ENCODE measurements around the gene KIAA1671. TPM values are rescaled to one million over a fixed set of nuclear protein-coding genes. Genes with fewer than 3 reads are reported as not detected.
"Not testable (repeated sequence)": the region's sequence is repeated elsewhere in the genome, so short reads cannot be mapped to it uniquely, and the experiment has no call there.

Gene KIAA1671
- total RNA-seq, 2 experiments from 2014 or later, result 6.5 to 6.8 TPM

DNA sequence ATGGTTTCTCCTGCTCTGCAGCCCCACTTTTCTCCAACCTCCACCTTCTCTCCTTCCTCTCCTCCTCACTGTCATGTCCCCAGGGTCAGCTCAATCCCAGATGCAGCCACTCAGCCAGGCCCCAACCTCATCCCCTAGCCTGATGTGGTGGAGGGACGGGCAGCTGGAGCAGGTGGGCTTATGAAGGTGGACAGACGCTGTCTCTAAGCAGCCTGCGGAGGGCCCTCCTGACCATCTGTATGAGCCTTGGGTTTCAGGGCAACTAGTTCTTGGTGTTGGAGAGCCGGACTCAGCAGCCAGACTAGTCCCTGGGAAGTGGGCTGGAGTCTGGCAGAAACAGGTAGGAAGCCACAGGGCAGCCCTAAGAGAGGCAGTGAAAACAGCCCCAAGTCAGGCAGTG lies 285.0 kb downstream of the KIAA1671 start:
- intact Hi-C loops (cut with micrococcal nuclease), result loop anchor here (5.0 kb wide), 1 partner anchor 95 kb away; no protein-coding TSS in a partner anchor
- H3K4me1 Mint-ChIP-seq (ENCODE audit: low read depth), result peaks cover 3% of the 10 kb centered on the region
- DNase-seq (no peak), ATAC-seq (no peak)
- ChIA-PET CTCF (no interaction called here), POLR2A (no interaction called here)
- no peaks in the 10 kb centered on the region for H3K36me3 Mint-ChIP-seq (ENCODE audit: low read depth)
- no peak overlapping the region for H3K27ac Mint-ChIP-seq
- H3K4me3 Mint-ChIP-seq, result no peak overlapping the region
- H3K27me3 Mint-ChIP-seq, result peaks cover 31% of the 10 kb centered on the region
- TF ChIP-seq, protein P1, sequence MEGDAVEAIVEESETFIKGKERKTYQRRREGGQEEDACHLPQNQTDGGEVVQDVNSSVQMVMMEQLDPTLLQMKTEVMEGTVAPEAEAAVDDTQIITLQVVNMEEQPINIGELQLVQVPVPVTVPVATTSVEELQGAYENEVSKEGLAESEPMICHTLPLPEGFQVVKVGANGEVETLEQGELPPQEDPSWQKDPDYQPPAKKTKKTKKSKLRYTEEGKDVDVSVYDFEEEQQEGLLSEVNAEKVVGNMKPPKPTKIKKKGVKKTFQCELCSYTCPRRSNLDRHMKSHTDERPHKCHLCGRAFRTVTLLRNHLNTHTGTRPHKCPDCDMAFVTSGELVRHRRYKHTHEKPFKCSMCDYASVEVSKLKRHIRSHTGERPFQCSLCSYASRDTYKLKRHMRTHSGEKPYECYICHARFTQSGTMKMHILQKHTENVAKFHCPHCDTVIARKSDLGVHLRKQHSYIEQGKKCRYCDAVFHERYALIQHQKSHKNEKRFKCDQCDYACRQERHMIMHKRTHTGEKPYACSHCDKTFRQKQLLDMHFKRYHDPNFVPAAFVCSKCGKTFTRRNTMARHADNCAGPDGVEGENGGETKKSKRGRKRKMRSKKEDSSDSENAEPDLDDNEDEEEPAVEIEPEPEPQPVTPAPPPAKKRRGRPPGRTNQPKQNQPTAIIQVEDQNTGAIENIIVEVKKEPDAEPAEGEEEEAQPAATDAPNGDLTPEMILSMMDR (IDR thresholded peaks at IDR 0.05), result no peak
- H3K9me3 Mint-ChIP-seq, result no peaks in the 10 kb centered on the region

DNA sequence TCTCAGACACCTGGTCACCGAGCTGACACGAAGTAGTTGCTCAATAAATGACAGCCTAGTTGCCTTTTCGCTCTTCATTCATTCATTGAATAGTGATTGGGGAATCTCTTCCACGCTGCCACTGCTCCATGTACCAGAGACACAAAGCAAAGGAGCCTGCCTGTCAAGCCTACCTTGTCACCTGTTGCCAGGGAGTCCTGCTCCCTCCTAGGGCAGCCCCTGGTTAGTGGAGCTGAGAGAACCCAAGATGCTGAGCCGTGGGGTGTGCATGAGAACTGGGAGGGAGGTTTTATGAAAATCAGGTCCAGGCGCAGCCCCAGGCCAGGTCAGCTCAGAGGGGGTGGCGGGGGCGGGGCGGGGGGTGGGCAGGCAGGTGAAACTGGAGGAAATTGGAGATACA lies 285.5 kb downstream of the KIAA1671 start:
- POLR2A ChIA-PET; DNase-seq; H3K36me3 Mint-ChIP-seq (ENCODE audit: low read depth); ATAC-seq; H3K9me3 Mint-ChIP-seq; H3K4me1 Mint-ChIP-seq (ENCODE audit: low read depth); H3K4me3 Mint-ChIP-seq; CTCF ChIA-PET; H3K27ac Mint-ChIP-seq: not testable (repeated sequence)
- H3K27me3 Mint-ChIP-seq, result peaks cover 30% of the 10 kb centered on the region
- intact Hi-C loops (cut with micrococcal nuclease), result loop anchor here (5.0 kb wide), 1 partner anchor 94 kb away; no protein-coding TSS in a partner anchor

Other genes starting within 250 kb of the KIAA1671 start
- not detected for gene PIWIL3, start 178.0 kb upstream of the KIAA1671 start, total RNA-seq
- gene SGSM1, start 146.5 kb upstream of the KIAA1671 start, total RNA-seq, result under 1 TPM in 1 of 2 experiments, not detected in 1; 0.13 TPM
- not detected for gene LHFPL7, start 6.0 kb upstream of the KIAA1671 start, total RNA-seq
- not detected for gene CRYBB3, start 247.1 kb downstream of the KIAA1671 start, total RNA-seq